ENCODE results near the gene ADNP2. TPM values are rescaled to one million over a fixed set of nuclear protein-coding genes. Genes with fewer than 3 reads are reported as not detected.

ADNP2 gene
- total RNA-seq, 1 experiment from 2014 or later, result 40.5 TPM

GRCh38 chr18:80076379-80076778 lies 32.7 kb upstream of the ADNP2 start:
- TF ChIP-seq REST (IDR thresholded peaks at IDR 0.05; ENCODE audit: insufficient read depth in 1 of 2, low read depth in 2 of 2, low read length in 1 of 2) (no peak), TCF7L2 (IDR thresholded peaks at IDR 0.05; ENCODE audit: low read depth, low read length) (no peak), POLR2AphosphoS5 (IDR thresholded peaks at IDR 0.05; ENCODE audit: low read depth, low read length) (no peak), SIN3A (IDR thresholded peaks at IDR 0.05; ENCODE audit: borderline replicate concordance, insufficient read depth, low read depth, low read length) (no peak), CTCF (IDR thresholded peaks at IDR 0.05) (no peak)
- Histone ChIP-seq H3K4me3 (ENCODE audit: low read depth in 2 of 2, low read length in 2 of 2) (no peak overlapping the region), H3K4me1 (ENCODE audit: control insufficient read depth, insufficient read depth, low read length) (no peaks in the 10 kb centered on the region), H3K27ac (ENCODE audit: low read length) (no peak overlapping the region), H3K36me3 (ENCODE audit: control insufficient read depth, insufficient read depth, low read length) (no peaks in the 10 kb centered on the region), H3K27me3 (ENCODE audit: control insufficient read depth, insufficient read depth, low read length) (no peaks in the 10 kb centered on the region), H3K9me3 (ENCODE audit: control insufficient read depth, insufficient read depth, low read depth, low read length) (no peaks in the 10 kb centered on the region)
- BruUV-seq (replicated peaks), result no TSS peak
- POLR2A ChIA-PET, result no interaction called here
- intact Hi-C loops (cut with micrococcal nuclease; ENCODE audit: unreplicated experiment), result no loop called here
- no peak for ATAC-seq
- CTCF ChIA-PET, result no interaction called here
- in situ Hi-C loops (cut with HindIII; ENCODE audit: low pct_unique_long_range_greater_than_20kb, low sequenced_read_pairs), result no loop called here
- DNase-seq (ENCODE audit: low read depth, low spot score), result no peak

- no peak for DNase-seq (ENCODE audit: low read depth, low spot score)
- no peaks in the 10 kb centered on the region for H3K27me3 ChIP-seq (ENCODE audit: control insufficient read depth, insufficient read depth, low read length)
- in situ Hi-C loops (cut with HindIII; ENCODE audit: low pct_unique_long_range_greater_than_20kb, low sequenced_read_pairs) (no loop called here), intact Hi-C loops (cut with micrococcal nuclease; ENCODE audit: unreplicated experiment) (no loop called here)
- no peaks in the 10 kb centered on the region for H3K4me1 ChIP-seq (ENCODE audit: control insufficient read depth, insufficient read depth, low read length)
- BruUV-seq (replicated peaks), result no TSS peak
- H3K9me3 ChIP-seq (ENCODE audit: control insufficient read depth, insufficient read depth, low read depth, low read length), result no peaks in the 10 kb centered on the region
- no peak overlapping the region for H3K4me3 ChIP-seq (ENCODE audit: low read depth in 2 of 2, low read length in 2 of 2)
- ATAC-seq, result no peak
- H3K36me3 ChIP-seq (ENCODE audit: control insufficient read depth, insufficient read depth, low read length), result no peaks in the 10 kb centered on the region
- POLR2A ChIA-PET, result interaction anchor here (0.5 kb wide), 1 partner anchor 44 kb away, joined by 8 read pairs; no protein-coding TSS in a partner anchor
- H3K27ac ChIP-seq (ENCODE audit: low read length), result no peak overlapping the region
- TF ChIP-seq SIN3A (IDR thresholded peaks at IDR 0.05; ENCODE audit: borderline replicate concordance, insufficient read depth, low read depth, low read length) (no peak), CTCF (IDR thresholded peaks at IDR 0.05) (no peak), REST (IDR thresholded peaks at IDR 0.05; ENCODE audit: insufficient read depth in 1 of 2, low read depth in 2 of 2, low read length in 1 of 2) (no peak), POLR2AphosphoS5 (IDR thresholded peaks at IDR 0.05; ENCODE audit: low read depth, low read length) (no peak), TCF7L2 (IDR thresholded peaks at IDR 0.05; ENCODE audit: low read depth, low read length) (no peak)
- CTCF ChIA-PET, result no interaction called here
Observed at GRCh38 chr18:80077873-80078272, 31.2 kb upstream of the ADNP2 start.
